Stimulated activated CD8-positive, alpha-beta memory T cell treated with anti-CD3 and anti-CD28 coated beads, Interleukin-12 subunit alpha, Interleukin-12 subunit beta, amount 100 ng/mL, for 1 hour (primary cell): ENCODE measurements around the gene FAM171A1.
"Not testable (repeated sequence)": the region's sequence is repeated elsewhere in the genome, so short reads cannot be mapped to it uniquely, and the experiment has no call there.

ENCODE experiments used
- DNase-seq: peaks from one replicate; pipeline ENCODE4 v3.0.0-alpha.2; 2020; ENCODE audit warnings: low read depth

The FAM171A1 gene

DNA sequence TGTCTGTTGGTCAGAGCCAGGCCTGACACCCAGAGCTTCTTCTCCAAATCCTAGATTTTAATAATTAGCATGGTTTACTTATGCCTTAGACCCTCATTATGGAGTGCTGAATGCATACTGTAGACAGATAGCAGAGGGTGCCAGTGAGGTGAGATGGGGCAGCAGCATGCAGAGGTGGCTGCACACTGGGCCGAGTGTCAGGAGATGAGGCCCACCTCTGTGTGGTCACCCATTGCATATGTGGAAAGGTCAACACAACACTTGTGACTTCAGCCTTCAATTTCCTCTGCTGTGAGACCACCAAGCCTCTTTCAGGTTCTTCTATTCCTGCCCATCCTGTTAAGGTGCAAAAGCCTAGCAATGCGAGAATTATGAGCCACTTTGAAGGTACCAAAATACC, 162.9 kb downstream of the FAM171A1 start:
- no peak for DNase-seq

GRCh38 chr10:15207410-15207809, 163.7 kb downstream of the FAM171A1 start:
- DNase-seq: not testable (repeated sequence)

DNA sequence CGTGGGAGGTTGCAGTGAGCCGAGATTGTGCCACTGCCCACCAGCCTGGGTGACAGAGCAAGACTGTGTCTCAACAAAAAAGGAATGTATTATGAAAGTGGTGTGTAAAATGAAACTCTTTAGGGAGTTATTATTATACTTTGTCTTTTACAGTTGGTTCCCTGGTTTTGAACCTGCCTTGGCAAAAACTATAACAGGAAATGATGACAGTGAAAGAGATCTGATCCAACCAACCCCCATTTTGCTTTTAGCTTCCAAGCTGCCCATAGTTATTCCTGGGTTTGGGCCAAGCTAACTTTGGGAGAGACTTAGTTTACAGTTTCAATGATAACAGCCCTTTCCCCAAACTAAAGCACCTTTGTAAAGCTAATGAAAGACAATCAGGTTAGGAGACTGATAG, 168.4 kb downstream of the FAM171A1 start:
- no peak for DNase-seq

DNA sequence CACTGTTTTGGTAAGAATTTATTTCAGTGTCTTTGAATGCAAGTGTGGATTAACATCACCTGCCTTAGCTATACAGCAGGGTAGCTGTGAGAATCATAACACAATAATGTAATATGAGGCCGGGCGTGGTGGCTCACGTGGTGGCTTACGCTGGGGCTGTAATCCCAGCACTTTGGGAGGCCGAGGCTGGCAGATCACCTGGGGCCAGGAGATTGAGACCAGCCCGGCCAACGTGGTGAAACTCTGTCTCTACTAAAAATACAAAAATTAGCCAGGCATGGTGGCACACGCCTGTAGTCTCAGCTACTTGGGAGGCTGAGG, 168.8 kb downstream of the FAM171A1 start:
- not testable (repeated sequence) for DNase-seq

- no peak for DNase-seq
Observed at GRCh38 chr10:15201589-15202300, 169.3 kb downstream of the FAM171A1 start.

GRCh38 chr10:15200626-15201025, 170.5 kb downstream of the FAM171A1 start:
- DNase-seq: no peak

DNA sequence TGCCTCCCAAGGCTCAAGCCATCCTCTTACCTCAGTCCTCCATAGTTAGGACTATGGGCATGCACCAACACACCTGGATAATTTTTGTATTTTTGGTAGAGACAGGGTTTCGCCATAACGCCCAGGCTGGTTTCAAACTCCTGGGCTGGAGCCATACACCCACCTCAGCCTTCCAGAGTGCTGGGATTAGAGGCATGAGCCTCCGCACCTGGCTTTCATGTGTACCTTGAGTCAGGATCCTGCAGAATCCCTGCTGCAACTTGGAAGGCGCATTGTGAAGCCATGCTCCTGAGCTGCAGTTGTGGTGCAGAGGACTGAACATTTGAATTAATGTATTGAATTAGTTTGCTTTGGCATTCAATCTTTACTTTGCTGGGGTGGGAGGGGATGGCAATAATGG, 173.2 kb downstream of the FAM171A1 start:
- no peak for DNase-seq

GRCh38 chr10:15197276-15197675, 173.8 kb downstream of the FAM171A1 start:
- no peak for DNase-seq

DNA sequence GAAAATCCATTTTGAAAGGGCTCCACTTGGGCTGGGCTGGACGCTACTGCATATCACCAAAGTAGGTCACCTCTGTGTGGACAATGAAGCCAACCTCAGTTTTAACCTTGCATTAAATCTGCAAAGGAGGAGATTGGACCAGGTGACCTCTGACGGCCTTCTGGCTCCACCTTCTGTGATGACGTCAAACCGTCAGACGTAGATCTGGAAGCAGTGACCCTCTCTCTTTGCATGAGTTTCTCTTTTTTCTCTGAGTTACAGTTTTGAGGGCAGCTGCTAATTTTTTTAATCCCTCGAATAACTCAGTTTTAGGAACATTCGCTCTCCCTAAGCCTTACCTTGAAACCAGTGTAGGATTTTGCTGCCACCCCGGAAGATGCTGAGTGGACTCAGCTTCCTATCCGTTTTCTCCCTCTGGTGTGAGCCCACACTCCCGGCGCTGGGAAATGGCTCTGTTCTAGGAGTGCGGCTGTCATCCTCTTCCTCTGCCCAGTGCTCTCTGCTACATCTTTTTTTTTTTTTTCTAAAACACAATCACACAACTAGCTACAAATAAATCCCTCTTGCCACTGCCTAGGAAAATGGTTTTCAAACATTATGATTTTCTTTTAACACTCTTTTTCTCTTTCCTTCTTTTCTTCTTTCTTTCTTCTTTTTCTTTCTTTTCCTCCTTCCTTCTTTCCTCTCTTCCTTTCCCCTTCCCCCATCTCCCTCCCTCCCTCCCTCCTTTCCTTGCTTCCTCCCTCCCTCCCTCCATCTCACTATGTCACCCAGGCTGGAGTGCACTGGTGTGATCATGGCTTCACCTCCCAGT, 174.9 kb downstream of the FAM171A1 start:
- DNase-seq: no peak

DNA sequence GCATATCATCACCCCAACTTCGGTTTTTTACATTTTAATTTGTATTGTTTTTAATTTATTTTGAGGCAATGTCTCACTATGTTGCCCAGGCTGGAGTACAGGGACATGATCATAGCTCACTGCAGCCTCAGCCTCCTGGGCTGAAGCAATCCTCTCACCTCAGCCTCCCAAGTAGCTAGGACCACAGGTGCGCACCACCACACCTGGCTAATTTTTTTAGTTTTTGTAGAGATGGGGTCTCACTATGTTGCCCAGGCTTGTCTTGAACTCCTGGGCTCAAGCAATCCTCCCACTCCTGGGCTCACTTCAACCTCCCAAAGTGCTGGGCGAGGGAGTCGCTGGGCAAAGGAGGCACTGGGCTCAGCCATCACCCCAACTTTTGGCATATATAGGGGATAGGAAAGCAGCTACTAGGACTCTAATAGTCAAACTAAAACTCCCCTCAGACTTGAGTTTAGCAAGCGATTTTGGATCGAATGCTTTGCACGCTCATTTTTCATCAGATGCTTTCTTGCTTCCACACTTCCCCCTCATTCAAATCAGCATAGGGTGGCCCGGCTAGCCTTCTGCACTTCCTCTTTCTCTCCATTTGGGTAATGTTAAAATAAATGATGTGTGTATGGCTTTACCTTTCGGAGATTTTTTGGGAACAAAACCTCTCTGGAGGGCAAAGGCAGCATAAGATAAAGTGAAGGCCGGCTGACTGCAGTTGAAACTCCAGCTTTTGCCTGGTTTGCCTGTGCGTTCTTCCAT, 181.8 kb downstream of the FAM171A1 start:
- DNase-seq: no peak

- no peak for DNase-seq
Observed at GRCh38 chr10:15188603-15189002, 182.5 kb downstream of the FAM171A1 start.

GRCh38 chr10:15183689-15184481, 187.2 kb downstream of the FAM171A1 start:
- DNase-seq: no peak

- no peak for DNase-seq
Observed at GRCh38 chr10:15182540-15183207, 188.4 kb downstream of the FAM171A1 start.

GRCh38 chr10:15181576-15182156, 189.4 kb downstream of the FAM171A1 start:
- no peak for DNase-seq

- no peak for DNase-seq
Observed at GRCh38 chr10:15180736-15181135, 190.4 kb downstream of the FAM171A1 start.

- DNase-seq: no peak
Observed at GRCh38 chr10:15176269-15176668, 194.8 kb downstream of the FAM171A1 start.

GRCh38 chr10:15175587-15175986, 195.5 kb downstream of the FAM171A1 start:
- DNase-seq: no peak

GRCh38 chr10:15172306-15172840, 198.7 kb downstream of the FAM171A1 start:
- no peak for DNase-seq

GRCh38 chr10:15169555-15170401, 201.3 kb downstream of the FAM171A1 start:
- DNase-seq: peak; percentile 32
